ENCODE measurements around the gene WDR1.
A peak's percentile ranks its signal among the peaks of the same experiment; 100 is the strongest.

The WDR1 gene, protein sequence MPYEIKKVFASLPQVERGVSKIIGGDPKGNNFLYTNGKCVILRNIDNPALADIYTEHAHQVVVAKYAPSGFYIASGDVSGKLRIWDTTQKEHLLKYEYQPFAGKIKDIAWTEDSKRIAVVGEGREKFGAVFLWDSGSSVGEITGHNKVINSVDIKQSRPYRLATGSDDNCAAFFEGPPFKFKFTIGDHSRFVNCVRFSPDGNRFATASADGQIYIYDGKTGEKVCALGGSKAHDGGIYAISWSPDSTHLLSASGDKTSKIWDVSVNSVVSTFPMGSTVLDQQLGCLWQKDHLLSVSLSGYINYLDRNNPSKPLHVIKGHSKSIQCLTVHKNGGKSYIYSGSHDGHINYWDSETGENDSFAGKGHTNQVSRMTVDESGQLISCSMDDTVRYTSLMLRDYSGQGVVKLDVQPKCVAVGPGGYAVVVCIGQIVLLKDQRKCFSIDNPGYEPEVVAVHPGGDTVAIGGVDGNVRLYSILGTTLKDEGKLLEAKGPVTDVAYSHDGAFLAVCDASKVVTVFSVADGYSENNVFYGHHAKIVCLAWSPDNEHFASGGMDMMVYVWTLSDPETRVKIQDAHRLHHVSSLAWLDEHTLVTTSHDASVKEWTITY

GRCh38 chr4:10116569-10117358 is at the start of gene WDR1:
Gene WDR1, minus strand, starts transcription at chr4:10116799. Its CDS starts 133 bp downstream, at chr4:10116666.
- peak; percentile 90 for DNase-seq (ENCODE audit: low read depth)

- no peak for DNase-seq (ENCODE audit: low read depth)
These were observed 48.3 kb upstream of the WDR1 start for GRCh38 chr4:10164877-10165283.

DNA sequence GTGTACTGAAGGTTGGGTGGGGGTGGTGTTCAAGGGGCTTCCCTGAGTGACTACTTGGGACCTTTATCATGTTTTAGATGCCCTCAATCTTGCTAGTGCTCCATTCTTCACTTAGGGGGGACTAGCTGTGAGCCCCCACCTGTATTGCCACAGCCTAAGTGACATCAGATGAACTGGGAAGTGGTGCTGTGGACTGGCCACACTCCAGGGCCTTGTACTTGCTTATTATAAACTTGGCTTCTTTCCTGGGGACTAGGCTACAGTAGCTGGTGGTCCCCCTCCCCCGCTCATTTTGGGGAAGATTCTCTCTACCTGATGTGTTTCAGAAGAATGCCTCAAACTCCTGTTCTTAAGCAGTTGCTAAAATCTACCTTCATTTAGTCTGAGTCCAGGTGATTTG is 46.7 kb upstream of the WDR1 start:
- DNase-seq (ENCODE audit: low read depth): no peak

DNA sequence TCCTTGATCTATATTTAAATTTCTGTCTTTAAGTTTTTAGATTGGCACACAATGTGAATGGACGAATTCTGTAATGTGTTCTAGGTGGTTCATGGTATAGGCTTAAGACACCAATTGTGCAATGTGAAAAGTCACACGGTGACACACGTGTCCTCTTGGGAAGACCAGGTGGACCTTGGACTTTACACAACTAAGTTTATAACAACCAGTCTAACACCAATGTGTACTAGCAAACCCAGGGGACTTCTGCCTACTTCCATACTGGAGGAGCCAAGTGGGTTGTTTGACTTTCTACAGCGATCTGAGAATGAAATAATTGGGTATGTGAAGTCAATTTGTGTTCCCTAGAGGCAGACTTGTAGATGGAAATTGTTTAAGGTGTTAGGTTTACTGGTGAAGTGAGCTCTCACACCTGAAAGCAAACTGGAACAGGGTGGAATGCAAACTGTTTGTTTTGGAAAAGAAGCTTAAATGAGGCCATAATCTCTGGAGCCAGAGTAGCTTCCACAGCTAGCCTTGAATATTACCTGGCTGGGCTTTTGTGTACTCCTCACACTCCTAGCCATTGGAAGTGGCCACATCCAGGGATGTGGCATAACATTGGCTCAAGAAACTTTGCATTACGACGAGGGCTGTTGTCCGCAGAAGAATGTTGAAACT is 45.9 kb upstream of the WDR1 start:
- DNase-seq (ENCODE audit: low read depth): no peak

GRCh38 chr4:10161840-10162239 is 45.2 kb upstream of the WDR1 start:
- no peak for DNase-seq (ENCODE audit: low read depth)

GRCh38 chr4:10161146-10161545 is 44.5 kb upstream of the WDR1 start:
- no peak for DNase-seq (ENCODE audit: low read depth)

DNA sequence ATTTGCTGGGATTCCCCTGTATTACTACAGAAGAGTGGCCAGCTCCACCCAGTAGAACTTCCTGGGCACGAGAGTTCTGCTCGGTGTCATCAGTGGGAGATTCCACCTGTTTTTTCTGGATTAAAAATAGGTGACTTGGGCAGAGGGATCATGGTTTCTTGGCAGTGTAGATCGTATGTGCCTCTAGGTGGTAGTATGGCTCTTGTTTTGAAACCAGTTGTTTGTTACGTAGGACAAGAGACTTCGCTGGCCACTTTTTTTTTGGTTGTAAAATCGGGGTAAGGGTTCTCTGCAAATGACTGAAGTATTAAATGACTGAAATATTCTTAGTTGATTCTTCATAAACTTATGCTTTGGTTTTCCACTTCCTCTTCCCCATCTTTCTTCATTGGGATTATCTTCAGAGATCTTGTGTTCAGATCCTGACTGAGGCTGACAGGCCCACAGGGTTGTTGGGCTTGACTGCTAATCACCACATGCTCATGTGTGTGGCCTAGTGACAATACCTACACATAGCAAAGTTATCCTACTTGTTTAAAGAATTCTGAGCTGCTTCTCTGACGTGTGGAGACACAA is 43.8 kb upstream of the WDR1 start:
- DNase-seq (ENCODE audit: low read depth): no peak

DNA sequence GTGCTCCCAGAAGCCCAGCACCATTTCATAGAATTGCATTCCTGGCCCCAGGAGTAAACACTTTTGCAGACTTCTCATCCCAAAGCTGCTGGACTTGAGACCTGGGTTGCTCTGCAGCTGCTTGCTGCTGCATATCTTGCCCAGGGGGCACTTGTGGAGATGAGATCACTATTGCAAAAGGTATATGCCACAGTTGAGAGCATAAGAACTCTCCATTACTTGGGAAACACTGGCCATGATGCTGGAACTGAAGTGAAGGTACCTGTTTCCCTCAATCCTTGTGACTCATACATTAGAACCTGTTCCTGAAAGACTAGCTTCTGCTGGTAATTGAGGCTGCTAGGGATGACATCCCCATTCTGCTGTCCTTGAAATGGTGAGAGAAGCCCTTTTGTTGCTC is 43.1 kb upstream of the WDR1 start:
- no peak for DNase-seq (ENCODE audit: low read depth)

- no peak for DNase-seq (ENCODE audit: low read depth)
These were observed 41.8 kb upstream of the WDR1 start for GRCh38 chr4:10158333-10158942.

DNA sequence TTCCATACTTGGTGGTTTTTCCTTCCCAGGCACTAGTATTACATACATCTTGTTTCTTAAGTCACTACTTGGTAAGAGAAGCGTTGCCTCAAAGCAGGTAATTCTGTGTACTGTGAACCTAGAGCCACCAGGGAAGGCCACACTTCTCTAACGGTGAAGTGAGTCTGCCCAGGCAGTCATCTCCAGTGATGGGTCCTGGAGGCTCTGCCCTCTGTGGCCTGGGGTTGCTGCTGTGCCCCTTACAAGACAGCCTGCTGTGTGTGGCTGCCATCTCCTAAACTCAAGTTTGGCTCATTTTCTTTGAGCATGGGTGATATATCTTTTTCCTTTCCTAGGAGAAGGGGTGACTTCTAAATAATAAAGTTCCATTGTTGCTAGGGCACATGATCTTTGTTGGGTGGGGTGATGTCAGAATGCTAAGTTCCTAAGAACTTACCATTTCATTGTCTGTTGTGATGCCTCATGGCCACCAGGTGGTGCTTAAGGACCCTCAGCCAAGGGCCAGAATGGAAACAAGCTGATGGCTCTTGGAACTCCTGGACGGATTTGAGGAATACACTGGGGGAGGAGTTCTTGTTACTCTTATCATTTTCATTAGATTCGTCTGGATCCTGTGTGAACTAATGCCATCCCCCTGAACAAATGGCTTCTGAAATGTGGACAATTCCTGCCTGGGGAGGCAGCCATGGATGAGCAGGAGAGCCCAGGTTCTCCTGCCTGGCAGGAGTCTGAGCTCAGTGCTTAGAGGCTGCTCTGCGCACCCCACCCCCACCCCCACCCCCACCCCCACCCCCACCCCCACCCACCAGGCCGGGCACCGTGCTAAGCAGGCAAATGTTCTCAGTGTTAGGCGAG is 41.1 kb upstream of the WDR1 start:
- DNase-seq (ENCODE audit: low read depth): peak; percentile 16

DNA sequence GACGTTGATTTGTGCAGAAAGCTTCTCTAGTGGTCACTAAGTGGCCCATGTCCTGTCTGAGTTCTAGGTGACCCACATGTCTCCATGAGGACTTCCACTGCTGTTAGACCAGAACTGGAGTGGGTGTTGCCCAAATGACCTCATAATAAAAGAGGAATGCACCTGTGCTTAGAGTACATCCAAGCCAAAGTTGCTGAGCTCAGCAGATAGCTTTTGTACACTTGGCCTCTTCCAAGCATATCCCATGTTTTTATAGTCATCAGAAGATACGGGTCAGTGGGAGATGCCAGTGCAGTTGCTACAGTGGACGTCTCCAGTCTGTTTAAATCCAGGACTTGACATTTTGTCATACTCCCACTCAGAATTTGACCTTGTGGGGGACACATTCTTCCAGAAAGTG is 37.6 kb upstream of the WDR1 start:
- DNase-seq (ENCODE audit: low read depth): no peak

DNA sequence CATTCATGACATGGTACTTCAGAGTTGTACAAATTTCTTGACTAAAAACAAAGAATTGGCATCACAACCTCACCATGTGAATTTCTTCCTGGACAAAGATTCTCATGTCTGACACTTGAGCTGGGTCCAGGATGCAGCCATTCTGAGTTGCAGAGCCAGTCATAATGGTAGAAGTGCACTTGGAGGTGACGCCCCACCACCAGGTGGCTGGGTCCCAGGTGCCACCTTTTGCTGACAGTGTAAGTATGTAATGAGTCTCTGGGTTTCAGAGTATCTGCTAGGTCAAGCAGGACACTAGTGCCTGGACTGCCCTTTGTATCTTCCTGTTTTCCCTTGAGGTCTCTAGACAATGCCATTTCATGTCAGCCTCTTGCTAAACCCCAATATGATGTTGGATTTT is 36.6 kb upstream of the WDR1 start:
- no peak for DNase-seq (ENCODE audit: low read depth)

- DNase-seq (ENCODE audit: low read depth): no peak
These were observed 34.6 kb upstream of the WDR1 start for GRCh38 chr4:10151182-10151581.

GRCh38 chr4:10144966-10145365 is 28.4 kb upstream of the WDR1 start:
- DNase-seq (ENCODE audit: low read depth): no peak

GRCh38 chr4:10144479-10144878 is 27.9 kb upstream of the WDR1 start:
- no peak for DNase-seq (ENCODE audit: low read depth)

DNA sequence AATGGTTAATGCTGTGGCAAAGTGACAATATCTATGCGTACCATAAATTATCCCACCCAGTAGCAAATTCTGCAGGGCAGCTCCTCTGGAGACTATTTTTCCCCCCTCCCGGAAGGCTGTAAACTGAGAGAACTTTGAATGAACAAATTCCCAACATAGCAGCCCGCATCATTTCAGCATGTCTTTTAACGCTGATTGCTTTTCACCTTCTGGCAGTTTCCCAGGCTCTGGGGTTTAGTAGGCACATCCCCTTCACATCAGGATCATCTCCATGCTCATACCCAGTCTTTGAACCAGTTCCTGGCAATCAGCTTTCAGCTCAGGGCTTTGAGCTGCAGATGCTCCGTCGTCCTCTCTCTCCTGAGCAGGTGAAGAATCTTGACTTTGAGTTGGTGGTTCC is 26.6 kb upstream of the WDR1 start:
- no peak for DNase-seq (ENCODE audit: low read depth)

DNA sequence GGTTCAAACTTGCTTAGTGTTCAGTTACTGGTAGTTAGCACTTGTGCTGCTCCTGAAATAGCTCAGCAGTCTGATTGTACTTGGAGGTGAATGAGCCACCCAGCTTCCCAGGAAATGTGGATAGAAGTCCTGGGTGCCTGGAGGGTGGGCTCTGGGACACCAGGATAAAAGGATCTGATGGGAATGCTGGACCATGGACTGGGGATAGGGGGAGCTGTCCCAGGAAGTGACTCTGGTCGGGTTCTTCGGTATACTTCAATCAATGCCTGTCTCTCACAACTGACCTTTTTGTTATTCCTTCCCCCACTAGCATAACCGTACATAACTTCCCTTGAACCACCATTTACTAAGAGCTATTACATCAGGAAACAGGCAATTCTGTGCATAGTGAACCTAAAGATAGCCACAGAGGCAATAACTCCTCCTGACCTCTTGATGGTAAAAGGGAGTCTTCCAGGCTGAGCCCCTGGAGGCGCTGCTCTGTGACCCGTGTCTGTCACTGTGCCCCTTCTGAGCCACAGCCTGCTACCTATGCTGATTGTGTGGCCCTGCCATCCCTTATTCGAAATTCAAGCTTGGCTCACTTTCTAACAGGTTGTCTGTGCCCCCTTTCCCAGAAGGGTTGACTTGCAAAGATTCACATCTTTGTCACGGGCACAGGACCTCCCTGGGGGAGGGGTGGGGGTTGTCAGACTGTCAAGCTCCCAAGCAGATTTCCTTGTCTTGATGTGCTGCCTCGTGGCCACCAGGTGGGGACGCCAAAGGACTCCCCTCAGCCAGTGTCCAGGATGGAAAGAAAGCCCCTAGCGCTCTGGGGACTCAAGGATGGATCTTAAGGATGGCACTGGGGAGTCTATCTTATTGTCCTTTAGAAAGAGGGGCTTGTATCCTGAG is 24.5 kb upstream of the WDR1 start:
- DNase-seq (ENCODE audit: low read depth): no peak

GRCh38 chr4:10139518-10139917 is 22.9 kb upstream of the WDR1 start:
- DNase-seq (ENCODE audit: low read depth): no peak

GRCh38 chr4:10135260-10135659 is 18.7 kb upstream of the WDR1 start:
- no peak for DNase-seq (ENCODE audit: low read depth)

DNA sequence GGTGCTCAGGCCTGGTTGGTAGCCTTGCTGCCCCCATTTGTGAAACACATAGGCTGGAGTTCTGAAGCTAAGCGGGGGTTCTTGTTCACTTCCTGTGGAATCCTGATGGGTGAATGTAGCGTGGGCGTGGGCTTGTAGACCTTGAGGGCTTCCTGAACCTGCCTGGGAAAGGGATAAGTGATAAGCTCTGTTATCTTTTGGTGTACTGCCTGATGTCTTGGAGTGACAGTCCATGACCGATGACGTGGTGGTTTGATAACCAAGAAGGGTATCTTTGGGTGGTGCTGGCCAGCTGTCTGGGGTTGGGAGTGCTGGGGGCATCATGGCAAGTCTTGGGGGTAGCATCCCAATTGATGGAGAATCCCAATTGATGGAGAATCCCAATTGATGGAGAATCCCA is 17.5 kb upstream of the WDR1 start:
- no peak for DNase-seq (ENCODE audit: low read depth)
